Panc1 (cell line): Measurements from ENCODE around the gene PHACTR4. TPM values are rescaled to one million over a fixed set of nuclear protein-coding genes. Genes with fewer than 3 reads are reported as not detected.
"Not testable (repeated sequence)": the region's sequence is repeated elsewhere in the genome, so short reads cannot be mapped to it uniquely, and the experiment has no call there.

Source experiments
- ATAC-seq: fragments of 200-7000 bp; cut with Tn5 transposase; 2 replicates; pipeline ENCODE4 v1.9.1; 2020; ENCODE audit warnings: mild to moderate bottlenecking, moderate library complexity
- BruUV-seq: library from RNA; stranded (reverse); fragments of 400-500 nt; replicated peaks from 2 replicates; lab custom pipeline; 2021; lab: Mats Ljungman, UMichigan
- CTCF ChIA-PET: fragments of 300-600 bp; sonication (Branson Sonifier 250); formaldehyde crosslinking; loops from one replicate; lab custom pipeline; 2022; ENCODE audit warnings: antibody characterized with exemption; lab: Charles Lee
- POLR2A ChIA-PET: fragments of 300-600 bp; sonication (Branson Sonifier 250); formaldehyde crosslinking; loops from one replicate; lab custom pipeline; 2022; ENCODE audit warnings: antibody characterized with exemption; lab: Charles Lee
- DNase-seq: peaks from one replicate; pipeline ENCODE4 v3.0.0-alpha.2; 2010; ENCODE audit warnings: low read depth, low spot score
- H3K27ac ChIP-seq: 2 replicates; pipeline ENCODE4 v1.5.1; 2011; ENCODE audit warnings: mild to moderate bottlenecking, low read length, inconsistent platforms
- H3K27me3 ChIP-seq: fragments of 200-500 bp; sonication (Bioruptor generic); 2 replicates; pipeline ENCODE4 v1.6.0; 2014; ENCODE audit warnings: low read length, inconsistent platforms; ENCODE audit not compliant: control insufficient read depth, insufficient read depth
- H3K36me3 ChIP-seq: fragments of 200-500 bp; sonication (Bioruptor generic); 2 replicates; pipeline ENCODE4 v1.5.1; 2014; ENCODE audit warnings: inconsistent platforms, mild to moderate bottlenecking, low read length, moderate library complexity; ENCODE audit not compliant: control insufficient read depth, insufficient read depth
- H3K4me1 ChIP-seq: 2 replicates; pipeline ENCODE4 v1.5.1; 2011; ENCODE audit warnings: inconsistent platforms, mild to moderate bottlenecking, low read length, moderate library complexity; ENCODE audit not compliant: control insufficient read depth, insufficient read depth
- H3K4me3 ChIP-seq, 2 experiments: 2 replicates each; pipeline ENCODE4 v1.5.1; 2011 to 2012; ENCODE audit warnings: low read depth in 2 of 2, low read length in 2 of 2, mild to moderate bottlenecking in 2 of 2, inconsistent platforms in 1 of 2, moderate library complexity in 1 of 2
- H3K9me3 ChIP-seq: fragments of 200-500 bp; sonication (Bioruptor generic); 2 replicates; pipeline ENCODE4 v1.5.1; 2014; ENCODE audit warnings: low read depth, mild to moderate bottlenecking, inconsistent platforms, low read length, moderate library complexity; ENCODE audit not compliant: control insufficient read depth, insufficient read depth
- POLR2AphosphoS5 ChIP-seq: IDR thresholded peaks from 2 replicates; pipeline ENCODE4 v1.6.1; 2012; ENCODE audit warnings: mild to moderate bottlenecking, low read depth, low read length, moderate library complexity
- SIN3A ChIP-seq: IDR thresholded peaks from 2 replicates; pipeline ENCODE4 v1.6.1; 2012; ENCODE audit warnings: low read depth, mild to moderate bottlenecking, low read length, moderate library complexity, borderline replicate concordance; ENCODE audit not compliant: insufficient read depth
- TCF7L2 ChIP-seq: IDR thresholded peaks from 2 replicates; pipeline ENCODE4 v1.6.1; 2011; ENCODE audit warnings: mild to moderate bottlenecking, low read depth, low read length, inconsistent platforms
- in situ Hi-C: cut with HindIII; loops from 2 replicates; pipeline ENCODE4 v1.10.0; 2016; ENCODE audit warnings: low sequenced_read_pairs, low pct_unique_long_range_greater_than_20kb
- intact Hi-C: fragments of 100-400 bp; cut with micrococcal nuclease; formaldehyde crosslinking; loops from one replicate; pipeline ENCODE4 v1.10.0; 2022; ENCODE audit not compliant: unreplicated experiment
- total RNA-seq: library from RNA; stranded (reverse); gene quantifications from one replicate; pipeline ENCODE4 v1.2.1, GENCODE V29; 2021; ENCODE audit not compliant: unreplicated experiment
- TF ChIP-seq, protein P1 (sequence below), 2 experiments: IDR thresholded peaks; 2 replicates each; pipeline ENCODE4 v1.6.1; 2011 to 2012; ENCODE audit warnings: low read depth in 2 of 2, control low read depth in 1 of 2, low read length in 1 of 2, mild to moderate bottlenecking in 1 of 2, moderate library complexity in 1 of 2; ENCODE audit not compliant: insufficient read depth in 1 of 2
- TF ChIP-seq, protein P2 (sequence below): fragments of 450-650 bp; IDR thresholded peaks from 2 replicates; pipeline ENCODE4 v1.5.1; 2017; ENCODE audit warnings: mild to moderate bottlenecking

PHACTR4 gene
- total RNA-seq, 1 experiment from 2014 or later = 63.4 TPM

DNA sequence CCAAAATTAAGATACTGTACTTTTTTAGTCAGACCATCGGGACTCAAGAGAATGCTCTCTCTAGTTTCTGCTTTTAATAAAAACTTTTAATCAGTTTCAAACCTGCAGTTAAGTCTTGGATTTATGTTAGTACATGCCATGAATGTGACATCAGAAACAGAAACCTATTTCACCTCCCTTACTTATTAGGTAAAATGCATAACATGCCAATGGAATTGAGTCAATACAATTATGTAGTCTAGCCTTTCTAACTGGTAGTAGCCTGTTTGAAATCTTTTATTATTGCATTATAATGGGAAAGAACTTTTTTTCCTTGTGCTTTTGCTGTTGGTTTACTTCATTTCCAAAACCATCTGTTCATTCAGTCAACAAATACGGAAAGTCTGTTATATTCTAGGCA, 4.8 kb downstream of the PHACTR4 start:
- POLR2A ChIA-PET = no interaction called here
- no peak for ATAC-seq
- no TSS peak for BruUV-seq
- intact Hi-C loops = no loop called here
- TF ChIP-seq POLR2AphosphoS5 (no peak), SIN3A (no peak), TCF7L2 (no peak)
- TF ChIP-seq, protein P1, sequence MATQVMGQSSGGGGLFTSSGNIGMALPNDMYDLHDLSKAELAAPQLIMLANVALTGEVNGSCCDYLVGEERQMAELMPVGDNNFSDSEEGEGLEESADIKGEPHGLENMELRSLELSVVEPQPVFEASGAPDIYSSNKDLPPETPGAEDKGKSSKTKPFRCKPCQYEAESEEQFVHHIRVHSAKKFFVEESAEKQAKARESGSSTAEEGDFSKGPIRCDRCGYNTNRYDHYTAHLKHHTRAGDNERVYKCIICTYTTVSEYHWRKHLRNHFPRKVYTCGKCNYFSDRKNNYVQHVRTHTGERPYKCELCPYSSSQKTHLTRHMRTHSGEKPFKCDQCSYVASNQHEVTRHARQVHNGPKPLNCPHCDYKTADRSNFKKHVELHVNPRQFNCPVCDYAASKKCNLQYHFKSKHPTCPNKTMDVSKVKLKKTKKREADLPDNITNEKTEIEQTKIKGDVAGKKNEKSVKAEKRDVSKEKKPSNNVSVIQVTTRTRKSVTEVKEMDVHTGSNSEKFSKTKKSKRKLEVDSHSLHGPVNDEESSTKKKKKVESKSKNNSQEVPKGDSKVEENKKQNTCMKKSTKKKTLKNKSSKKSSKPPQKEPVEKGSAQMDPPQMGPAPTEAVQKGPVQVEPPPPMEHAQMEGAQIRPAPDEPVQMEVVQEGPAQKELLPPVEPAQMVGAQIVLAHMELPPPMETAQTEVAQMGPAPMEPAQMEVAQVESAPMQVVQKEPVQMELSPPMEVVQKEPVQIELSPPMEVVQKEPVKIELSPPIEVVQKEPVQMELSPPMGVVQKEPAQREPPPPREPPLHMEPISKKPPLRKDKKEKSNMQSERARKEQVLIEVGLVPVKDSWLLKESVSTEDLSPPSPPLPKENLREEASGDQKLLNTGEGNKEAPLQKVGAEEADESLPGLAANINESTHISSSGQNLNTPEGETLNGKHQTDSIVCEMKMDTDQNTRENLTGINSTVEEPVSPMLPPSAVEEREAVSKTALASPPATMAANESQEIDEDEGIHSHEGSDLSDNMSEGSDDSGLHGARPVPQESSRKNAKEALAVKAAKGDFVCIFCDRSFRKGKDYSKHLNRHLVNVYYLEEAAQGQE (IDR thresholded peaks at IDR 0.05; ENCODE audit: insufficient read depth in 1 of 2, low read depth in 2 of 2, low read length in 1 of 2) = no peak
- TF ChIP-seq, protein P2, sequence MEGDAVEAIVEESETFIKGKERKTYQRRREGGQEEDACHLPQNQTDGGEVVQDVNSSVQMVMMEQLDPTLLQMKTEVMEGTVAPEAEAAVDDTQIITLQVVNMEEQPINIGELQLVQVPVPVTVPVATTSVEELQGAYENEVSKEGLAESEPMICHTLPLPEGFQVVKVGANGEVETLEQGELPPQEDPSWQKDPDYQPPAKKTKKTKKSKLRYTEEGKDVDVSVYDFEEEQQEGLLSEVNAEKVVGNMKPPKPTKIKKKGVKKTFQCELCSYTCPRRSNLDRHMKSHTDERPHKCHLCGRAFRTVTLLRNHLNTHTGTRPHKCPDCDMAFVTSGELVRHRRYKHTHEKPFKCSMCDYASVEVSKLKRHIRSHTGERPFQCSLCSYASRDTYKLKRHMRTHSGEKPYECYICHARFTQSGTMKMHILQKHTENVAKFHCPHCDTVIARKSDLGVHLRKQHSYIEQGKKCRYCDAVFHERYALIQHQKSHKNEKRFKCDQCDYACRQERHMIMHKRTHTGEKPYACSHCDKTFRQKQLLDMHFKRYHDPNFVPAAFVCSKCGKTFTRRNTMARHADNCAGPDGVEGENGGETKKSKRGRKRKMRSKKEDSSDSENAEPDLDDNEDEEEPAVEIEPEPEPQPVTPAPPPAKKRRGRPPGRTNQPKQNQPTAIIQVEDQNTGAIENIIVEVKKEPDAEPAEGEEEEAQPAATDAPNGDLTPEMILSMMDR = no peak
- Histone ChIP-seq H3K4me1 (peaks cover 21% of the 10 kb centered on the region), H3K27me3 (no peaks in the 10 kb centered on the region), H3K36me3 (peaks cover 3% of the 10 kb centered on the region; the same call in 1 of the 2 replicates), H3K4me3 (no peak overlapping the region), H3K27ac (no peak overlapping the region), H3K9me3 (no peaks in the 10 kb centered on the region)
- CTCF ChIA-PET = no interaction called here
- in situ Hi-C loops = no loop called here
- DNase-seq = no peak

GRCh38 chr1:28375598-28375997, 6.1 kb downstream of the PHACTR4 start:
- intact Hi-C loops, CTCF ChIA-PET, in situ Hi-C loops, H3K27ac ChIP-seq, BruUV-seq, ATAC-seq, H3K27me3 ChIP-seq, H3K4me3 ChIP-seq, POLR2A ChIA-PET, H3K9me3 ChIP-seq, H3K36me3 ChIP-seq, DNase-seq: not testable (repeated sequence)
- peaks cover 21% of the 10 kb centered on the region for H3K4me1 ChIP-seq

- BruUV-seq, in situ Hi-C loops, H3K9me3 ChIP-seq, H3K36me3 ChIP-seq, H3K27ac ChIP-seq, H3K27me3 ChIP-seq, intact Hi-C loops, DNase-seq, H3K4me3 ChIP-seq, CTCF ChIA-PET, ATAC-seq: not testable (repeated sequence)
- POLR2A ChIA-PET = interaction anchor here (0.6 kb wide), 1 partner anchor 130 kb away, joined by 15 read pairs; no protein-coding TSS in a partner anchor
- H3K4me1 ChIP-seq = peaks cover 21% of the 10 kb centered on the region
Measured at GRCh38 chr1:28376195-28376594, 6.7 kb downstream of the PHACTR4 start.
